ENCODE data around the gene SMYD3. TPM values are rescaled to one million over a fixed set of nuclear protein-coding genes. Genes with fewer than 3 reads are reported as not detected.

SMYD3 gene
- total RNA-seq, 3 donors from 2014 or later = 16.3 to 18.0 (median 16.4) TPM

GRCh38 chr1:246383791-246384190 lies 123.3 kb downstream of the SMYD3 start:
- no peaks in the 10 kb centered on the region for H3K4me1 ChIP-seq (ENCODE audit: low read depth)
- TF ChIP-seq CTCF (IDR thresholded peaks at IDR 0.05) = no peak
- H3K9me3 ChIP-seq = no peaks in the 10 kb centered on the region
- no peaks in the 10 kb centered on the region for H3K36me3 ChIP-seq (ENCODE audit: low read depth)
- DNase-seq (no peak), ATAC-seq (no peak)
- intact Hi-C loops (cut with DNase I, micrococcal nuclease) = no loop called here
- H3K4me3 ChIP-seq = no peak overlapping the region

GRCh38 chr1:246383239-246383589 lies 123.9 kb downstream of the SMYD3 start:
- TF ChIP-seq CTCF (IDR thresholded peaks at IDR 0.05) = no peak
- Histone ChIP-seq H3K4me3 (no peak overlapping the region), H3K4me1 (ENCODE audit: low read depth) (no peaks in the 10 kb centered on the region), H3K36me3 (ENCODE audit: low read depth) (no peaks in the 10 kb centered on the region), H3K9me3 (no peaks in the 10 kb centered on the region)
- intact Hi-C loops (cut with DNase I, micrococcal nuclease) = no loop called here
- DNase-seq (no peak), ATAC-seq (no peak)

- no peak for DNase-seq
- no peaks in the 10 kb centered on the region for H3K36me3 ChIP-seq (ENCODE audit: low read depth)
- no peak for TF ChIP-seq CTCF (IDR thresholded peaks at IDR 0.05)
- H3K4me1 ChIP-seq (ENCODE audit: low read depth) = no peaks in the 10 kb centered on the region
- ATAC-seq = no peak
- intact Hi-C loops (cut with DNase I, micrococcal nuclease) = no loop called here
- no peak overlapping the region for H3K4me3 ChIP-seq
- H3K9me3 ChIP-seq = no peaks in the 10 kb centered on the region
These were observed 124.4 kb downstream of the SMYD3 start for GRCh38 chr1:246382589-246383238.

- intact Hi-C loops (cut with DNase I, micrococcal nuclease) = no loop called here
- Histone ChIP-seq H3K36me3 (ENCODE audit: low read depth) (no peaks in the 10 kb centered on the region), H3K9me3 (no peaks in the 10 kb centered on the region), H3K4me3 (no peak overlapping the region), H3K4me1 (ENCODE audit: low read depth) (no peaks in the 10 kb centered on the region)
- no peak for DNase-seq
- no peak for ATAC-seq
- no peak for TF ChIP-seq CTCF (IDR thresholded peaks at IDR 0.05)
These were observed 125.6 kb downstream of the SMYD3 start for GRCh38 chr1:246381452-246381851.

GRCh38 chr1:246377625-246378153 lies 129.4 kb downstream of the SMYD3 start:
- ATAC-seq = no peak
- Histone ChIP-seq H3K4me3 (no peak overlapping the region), H3K36me3 (ENCODE audit: low read depth) (no peaks in the 10 kb centered on the region), H3K4me1 (ENCODE audit: low read depth) (no peaks in the 10 kb centered on the region), H3K9me3 (no peaks in the 10 kb centered on the region)
- intact Hi-C loops (cut with DNase I, micrococcal nuclease) = no loop called here
- no peak for DNase-seq
- no peak for TF ChIP-seq CTCF (IDR thresholded peaks at IDR 0.05)

All from mucosa of descending colon (tissue), 3 donors.